Tibial nerve (tissue), 4 donors: ENCODE results near the gene ANXA8.

Experiments
- EP300 ChIP-seq, 2 donors: sonication (generic); formaldehyde crosslinking; IDR thresholded peaks; one replicate each; pipeline ENCODE4 v1.6.1; 2017; ENCODE audit warnings: antibody characterized with exemption in 2 of 2, mild to moderate bottlenecking in 1 of 2
- POLR2A ChIP-seq, 2 donors: fragments of 450-650 bp; IDR thresholded peaks; one replicate each; pipeline ENCODE4 v1.6.1; 2017; ENCODE audit warnings: antibody characterized with exemption in 2 of 2, mild to moderate bottlenecking in 2 of 2, moderate library complexity in 2 of 2
- TF ChIP-seq, protein P1 (sequence below), 5 experiments: fragments of 200-600 bp in 3 of 5; fragments of 450-650 bp in 2 of 5; sonication (generic) in 3 of 5; IDR thresholded peaks; one replicate each; pipeline ENCODE4 v1.5.1; 2016 to 2019; ENCODE audit warnings: antibody characterized with exemption in 5 of 5, mild to moderate bottlenecking in 3 of 5, moderate library complexity in 2 of 5

DNA sequence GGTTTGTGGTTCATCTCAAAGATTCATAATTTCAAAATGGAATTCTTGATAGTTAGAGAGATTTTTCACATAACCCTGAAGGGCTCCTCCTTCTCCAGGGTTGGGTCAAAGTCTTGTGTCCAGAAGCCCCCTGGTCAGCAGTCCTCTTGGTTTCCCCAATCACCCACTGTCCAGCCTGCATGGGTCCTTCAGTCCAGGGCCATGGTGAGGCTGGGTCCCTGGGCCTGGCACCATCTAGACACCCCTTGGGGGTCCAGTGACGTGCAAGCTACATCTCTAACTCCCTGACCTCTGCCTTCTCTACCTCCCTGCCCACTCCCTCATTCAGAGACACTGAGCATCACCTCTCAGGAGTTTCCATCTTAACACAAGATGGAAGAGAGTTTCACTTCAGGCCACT lies 26.1 kb downstream of the ANXA8 start:
- TF ChIP-seq, protein P1, sequence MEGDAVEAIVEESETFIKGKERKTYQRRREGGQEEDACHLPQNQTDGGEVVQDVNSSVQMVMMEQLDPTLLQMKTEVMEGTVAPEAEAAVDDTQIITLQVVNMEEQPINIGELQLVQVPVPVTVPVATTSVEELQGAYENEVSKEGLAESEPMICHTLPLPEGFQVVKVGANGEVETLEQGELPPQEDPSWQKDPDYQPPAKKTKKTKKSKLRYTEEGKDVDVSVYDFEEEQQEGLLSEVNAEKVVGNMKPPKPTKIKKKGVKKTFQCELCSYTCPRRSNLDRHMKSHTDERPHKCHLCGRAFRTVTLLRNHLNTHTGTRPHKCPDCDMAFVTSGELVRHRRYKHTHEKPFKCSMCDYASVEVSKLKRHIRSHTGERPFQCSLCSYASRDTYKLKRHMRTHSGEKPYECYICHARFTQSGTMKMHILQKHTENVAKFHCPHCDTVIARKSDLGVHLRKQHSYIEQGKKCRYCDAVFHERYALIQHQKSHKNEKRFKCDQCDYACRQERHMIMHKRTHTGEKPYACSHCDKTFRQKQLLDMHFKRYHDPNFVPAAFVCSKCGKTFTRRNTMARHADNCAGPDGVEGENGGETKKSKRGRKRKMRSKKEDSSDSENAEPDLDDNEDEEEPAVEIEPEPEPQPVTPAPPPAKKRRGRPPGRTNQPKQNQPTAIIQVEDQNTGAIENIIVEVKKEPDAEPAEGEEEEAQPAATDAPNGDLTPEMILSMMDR (IDR thresholded peaks at IDR 0.05) = no peak
- no peak for TF ChIP-seq POLR2A (IDR thresholded peaks at IDR 0.05)
- no peak for TF ChIP-seq EP300 (IDR thresholded peaks at IDR 0.05)
